K562 (cell line): ENCODE data around the gene ENOSF1. TPM values are rescaled to one million over a fixed set of nuclear protein-coding genes. Genes with fewer than 3 reads are reported as not detected.

Experiments
- ATAC-seq: fragments of 200-7000 bp; cut with Tn5 transposase; 3 replicates; pipeline ENCODE4 v1.9.1; 2020; ENCODE audit warnings: moderate library complexity
- BruUV-seq: library from RNA; stranded (reverse); fragments of 400-500 nt; replicated peaks from 2 replicates; lab custom pipeline; 2021; lab: Mats Ljungman, UMichigan
- CTCF ChIA-PET: fragments of 300-600 bp; formaldehyde crosslinking; extraction: SDS; loops from one replicate; lab custom pipeline; 2021; ENCODE audit warnings: low intra/inter-chr PET ratio; lab: Yijun Ruan, JAX
- POLR2A ChIA-PET: fragments of 300-600, 350-650 bp; sonication (Branson Sonifier 250); formaldehyde crosslinking; extraction: SDS; loops from one replicate; lab custom pipeline; 2021; ENCODE audit warnings: antibody characterized with exemption, inconsistent platforms; lab: Yijun Ruan, JAX
- DNase-seq, 4 experiments: peaks; one replicate each; pipeline versions ENCODE4 v3.0.0 to v3.0.0-alpha.2; 2011 to 2018; ENCODE audit warnings: low spot score in 3 of 4, mixed read lengths in 3 of 4; ENCODE audit errors: extremely low read depth in 1 of 4
- FAIRE-seq: peaks from 2 replicates; lab custom pipeline; 2011; peaks lifted over from hg19 to GRCh38; lab: Jason Lieb, UNC
- H2AFZ ChIP-seq: 2 replicates; pipeline ENCODE4 v1.6.0; 2011; ENCODE audit warnings: low read depth, low read length, control low read depth, inconsistent platforms
- H3K27ac ChIP-seq: fragments of 200-600 bp; 3 replicates; pipeline ENCODE4 v1.8.0; 2011; ENCODE audit warnings: low read depth, mild to moderate bottlenecking, control low read depth, inconsistent platforms, low read length, moderate library complexity, mixed read lengths; ENCODE audit errors: extremely low read depth
- H3K27me3 ChIP-seq, 2 experiments: fragments of 300-600 bp in 1 of 2; 2 replicates in 1 of 2; 3 replicates in 1 of 2; pipeline versions ENCODE4 v1.6.0 to v1.8.0; 2011; ENCODE audit warnings: inconsistent platforms in 2 of 2, low read length in 2 of 2, mild to moderate bottlenecking in 1 of 2, mixed read lengths in 1 of 2, moderate library complexity in 1 of 2; ENCODE audit not compliant: control insufficient read depth in 2 of 2, insufficient read depth in 2 of 2
- H3K36me3 ChIP-seq: fragments of 300-600 bp; 3 replicates; pipeline ENCODE4 v1.8.0; 2011; ENCODE audit warnings: mild to moderate bottlenecking, low read length, inconsistent platforms; ENCODE audit not compliant: control insufficient read depth, insufficient read depth
- H3K4me1 ChIP-seq, 2 experiments: fragments of 200-600 bp in 1 of 2; replicated peaks in 1 of 2; 2 replicates in 1 of 2; 3 replicates in 1 of 2; pipeline versions ENCODE4 v1.5.1 to v1.8.0; 2011; ENCODE audit warnings: inconsistent platforms in 2 of 2, low read length in 2 of 2, mild to moderate bottlenecking in 1 of 2, mixed read lengths in 1 of 2, moderate library complexity in 1 of 2; ENCODE audit not compliant: control insufficient read depth in 2 of 2, insufficient read depth in 2 of 2
- H3K4me2 ChIP-seq: 2 replicates; pipeline ENCODE4 v1.6.1; 2011; ENCODE audit warnings: low read length, control low read depth, inconsistent platforms, mixed read lengths; ENCODE audit not compliant: insufficient read depth
- H3K4me3 ChIP-seq: fragments of 200-600 bp; sonication (generic), shearing (Covaris generic); 2 replicates; pipeline ENCODE4 v1.5.1; 2016; ENCODE audit warnings: control low read depth, inconsistent platforms
- H3K79me2 ChIP-seq: fragments of 200-600 bp; 3 replicates; pipeline ENCODE4 v1.8.0; 2011; ENCODE audit warnings: low read length, inconsistent platforms; ENCODE audit not compliant: control insufficient read depth, insufficient read depth
- H3K9ac ChIP-seq, 2 experiments: 2 replicates each; pipeline versions ENCODE4 v1.6.0 to v1.6.1; 2011; ENCODE audit warnings: low read depth in 2 of 2, low read length in 2 of 2, control low read depth in 1 of 2, inconsistent platforms in 1 of 2, mild to moderate bottlenecking in 1 of 2, mixed read lengths in 1 of 2; ENCODE audit not compliant: insufficient read depth in 1 of 2
- H3K9me1 ChIP-seq: one replicate; pipeline ENCODE4 v1.6.0; 2011; ENCODE audit warnings: inconsistent platforms, mild to moderate bottlenecking, low read length, moderate library complexity; ENCODE audit not compliant: control insufficient read depth, insufficient read depth
- H3K9me3 ChIP-seq: replicated peaks from 2 replicates; pipeline ENCODE4 v1.5.1; 2011; ENCODE audit warnings: low read depth, low read length, inconsistent platforms; ENCODE audit not compliant: control insufficient read depth, insufficient read depth
- H4K20me1 ChIP-seq: replicated peaks from 2 replicates; pipeline ENCODE4 v1.6.1; 2011; ENCODE audit warnings: low read length, inconsistent platforms, mixed read lengths; ENCODE audit not compliant: control insufficient read depth, insufficient read depth
- MECOM ChIP-seq: fragments of 250-450 bp; sonication (Bioruptor Pico); IDR thresholded peaks from 2 replicates; pipeline ENCODE4 v1.8.0; 2022; ENCODE audit warnings: inconsistent platforms
- RFX1 ChIP-seq: fragments of 450-650 bp; IDR thresholded peaks from 2 replicates; pipeline ENCODE4 v1.6.1; 2016; ENCODE audit warnings: mild to moderate bottlenecking, moderate library complexity
- WGBS: fragments of 100-300 bp; shearing (Covaris generic); methylation state at CpG from one replicate; pipeline ENCODE4 v1.1.6; 2016; ENCODE audit warnings: low coverage, mixed read lengths; ENCODE audit not compliant: insufficient coverage; ENCODE audit errors: missing lambda C conversion rate; 5-methylcytosine and 5-hydroxymethylcytosine counted together
- in situ Hi-C: fragments of 300-500 bp; cut with MboI; formaldehyde crosslinking; loops from 4 replicates; pipeline ENCODE4 v1.15.0; 2018; ENCODE audit warnings: inconsistent platforms, mixed read lengths
- intact Hi-C: fragments of 100-400 bp; cut with micrococcal nuclease; formaldehyde crosslinking; loops from 2 replicates; pipeline ENCODE4 v1.14.2; 2022
- polyA plus RNA-seq, 8 experiments: library from polyadenylated mRNA; depleted of rRNA in 4 of 8; stranded (reverse) in 5 of 8; unstranded in 3 of 8; fragments of >200 nt; fragmentation: Nextera tagmentation in 2 of 8; fragmentation: Illumina TruSeq in 1 of 8; extraction: Ambion mirVana in 2 of 8; extraction: Trizol in 1 of 8; gene quantifications; 2 replicates each; pipeline versions ENCODE4 v1.2.1 to v1.2.3, GENCODE V29; 2011 to 2014; ENCODE audit warnings: inconsistent platforms in 1 of 8, missing spikeins in 1 of 8
- total RNA-seq, 7 experiments: library from RNA; depleted of rRNA in 6 of 7; stranded (reverse); fragments of >200 nt in 6 of 7; fragmentation: Illumina TruSeq in 2 of 7; extraction: Trizol in 2 of 7; gene quantifications; 2 replicates each; pipeline versions ENCODE4 v1.2.1 to v1.2.3, GENCODE V29; 2011 to 2021; ENCODE audit warnings: low replicate concordance in 1 of 7
- TF ChIP-seq, protein P1 (sequence below): fragments of 450-650 bp; IDR thresholded peaks from 2 replicates; pipeline ENCODE4 v1.7.1; 2018; ENCODE audit warnings: mild to moderate bottlenecking, low read depth; ENCODE audit not compliant: partially characterized antibody

ENOSF1 gene
- total and polyA plus RNA-seq, 9 of the 15 experiments (the other 6 are each of a cell fraction or from before 2014, with no cell fraction given), result 15.5 to 66.4 (median 46.5) TPM

DNA sequence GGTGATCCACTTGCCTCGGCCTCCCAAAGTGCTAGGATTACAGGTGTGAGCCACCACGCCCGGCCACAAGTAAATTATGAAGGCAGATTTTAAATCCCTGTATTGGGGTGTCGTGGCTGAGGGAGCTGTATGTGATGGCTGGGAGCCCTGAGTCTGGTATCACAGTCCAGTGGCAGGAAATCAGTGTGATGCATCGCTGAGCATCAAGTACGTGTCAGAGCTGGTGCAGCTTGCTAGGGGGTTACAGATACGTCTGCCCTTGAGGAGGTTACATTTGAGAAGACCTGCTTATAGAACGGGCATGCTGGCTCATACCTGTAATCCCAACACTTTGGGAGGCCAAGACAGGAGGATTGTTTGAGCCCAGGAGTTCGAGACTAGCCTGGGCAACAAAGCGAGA is 4.3 kb downstream of the ENOSF1 start (continued):
- TF ChIP-seq, protein P1, sequence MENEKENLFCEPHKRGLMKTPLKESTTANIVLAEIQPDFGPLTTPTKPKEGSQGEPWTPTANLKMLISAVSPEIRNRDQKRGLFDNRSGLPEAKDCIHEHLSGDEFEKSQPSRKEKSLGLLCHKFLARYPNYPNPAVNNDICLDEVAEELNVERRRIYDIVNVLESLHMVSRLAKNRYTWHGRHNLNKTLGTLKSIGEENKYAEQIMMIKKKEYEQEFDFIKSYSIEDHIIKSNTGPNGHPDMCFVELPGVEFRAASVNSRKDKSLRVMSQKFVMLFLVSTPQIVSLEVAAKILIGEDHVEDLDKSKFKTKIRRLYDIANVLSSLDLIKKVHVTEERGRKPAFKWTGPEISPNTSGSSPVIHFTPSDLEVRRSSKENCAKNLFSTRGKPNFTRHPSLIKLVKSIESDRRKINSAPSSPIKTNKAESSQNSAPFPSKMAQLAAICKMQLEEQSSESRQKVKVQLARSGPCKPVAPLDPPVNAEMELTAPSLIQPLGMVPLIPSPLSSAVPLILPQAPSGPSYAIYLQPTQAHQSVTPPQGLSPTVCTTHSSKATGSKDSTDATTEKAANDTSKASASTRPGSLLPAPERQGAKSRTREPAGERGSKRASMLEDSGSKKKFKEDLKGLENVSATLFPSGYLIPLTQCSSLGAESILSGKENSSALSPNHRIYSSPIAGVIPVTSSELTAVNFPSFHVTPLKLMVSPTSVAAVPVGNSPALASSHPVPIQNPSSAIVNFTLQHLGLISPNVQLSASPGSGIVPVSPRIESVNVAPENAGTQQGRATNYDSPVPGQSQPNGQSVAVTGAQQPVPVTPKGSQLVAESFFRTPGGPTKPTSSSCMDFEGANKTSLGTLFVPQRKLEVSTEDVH, result no peak

DNA sequence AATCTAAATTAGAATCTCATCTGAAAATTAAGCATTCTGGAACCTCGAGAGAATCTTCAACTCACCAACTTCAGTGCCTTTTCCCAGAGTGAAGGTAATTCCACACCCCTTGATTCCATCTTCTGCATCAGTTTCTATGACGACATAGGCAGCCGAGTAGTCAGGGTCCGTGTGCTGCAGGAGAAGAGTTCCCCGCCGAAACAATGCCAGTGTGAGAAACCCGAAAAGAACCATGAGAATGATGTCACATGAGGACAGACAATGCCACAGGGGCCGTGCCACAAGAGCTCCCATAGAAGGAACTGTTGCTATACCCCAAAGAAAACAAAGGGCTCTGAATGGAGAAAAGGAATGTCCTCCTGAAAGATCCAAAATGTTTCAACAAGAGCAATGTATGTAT is 6.0 kb downstream of the ENOSF1 start:
- H4K20me1 ChIP-seq, result no peaks in the 10 kb centered on the region; the same call in 1 of the 2 replicates
- H3K9me3 ChIP-seq, result no peaks in the 10 kb centered on the region
- no peak overlapping the region for H2AFZ ChIP-seq
- no peak overlapping the region for H3K4me2 ChIP-seq
- no peak for DNase-seq
- 77% methylated on average over 8 of the region's 8 CpGs for WGBS
- H3K36me3 ChIP-seq, result peaks cover 66% of the 10 kb centered on the region
- H3K9ac ChIP-seq, result no peak overlapping the region
- H3K27ac ChIP-seq, result no peak overlapping the region
- H3K9me1 ChIP-seq, result no peaks in the 10 kb centered on the region
- ChIA-PET CTCF (interaction anchor here (0.6 kb wide), 1 partner anchor 158 kb away, joined by 4 read pairs; no protein-coding TSS in a partner anchor), POLR2A (interaction anchor here (0.5 to 1.8 kb wide), 8 partner anchors 11 to 135 kb away, joined by 3 to 5 read pairs (median 3); partner anchors contain the start of gene TYMS)
- peaks cover 2 to 16% of the 10 kb centered on the region in 2 experiments; a peak in 2 of 5 replicates for H3K4me1 ChIP-seq
- in situ Hi-C loops (no loop called here), intact Hi-C loops (no loop called here)
- TF ChIP-seq MECOM (no peak), RFX1 (peak; percentile 35; the same call in 1 of the 2 replicates)
- no peaks in the 10 kb centered on the region for H3K27me3 ChIP-seq
- ATAC-seq, result no peak
- H3K4me3 ChIP-seq, result no peak overlapping the region
- FAIRE-seq, result no peak
- peaks cover 63% of the 10 kb centered on the region for H3K79me2 ChIP-seq
- BruUV-seq, result no TSS peak
